Measurements from ENCODE around the gene TOP2A. TPM values are rescaled to one million over a fixed set of nuclear protein-coding genes. Genes with fewer than 3 reads are reported as not detected.

TOP2A gene
- total and polyA plus RNA-seq, 9 of the 15 experiments (the other 6 are each of a cell fraction or from before 2014, with no cell fraction given), result 133 to 347 (median 259) TPM

GRCh38 chr17:40437095-40437732 lies 19.5 kb upstream of the TOP2A start (continued):
- TF ChIP-seq RREB1 (CRISPR knock-in tag; IDR thresholded peaks at IDR 0.05) (no peak), ZNF239 (CRISPR knock-in tag; IDR thresholded peaks at IDR 0.05) (peak; percentile 47; the same call in 1 of the 2 replicates), GTF2E2 (tag; IDR thresholded peaks at IDR 0.05) (0 out of 2 replicates have a peak, but pooled peaks have one; percentile 14), ERF (CRISPR knock-in tag; IDR thresholded peaks at IDR 0.05) (no peak), KDM1A (IDR thresholded peaks at IDR 0.05) (peak; percentile 83 to 88), HMBOX1 (IDR thresholded peaks at IDR 0.05) (no peak), SMARCE1 (IDR thresholded peaks at IDR 0.05) (peak; percentile 42; the same call in 1 of the 2 replicates), PHB (CRISPR knock-in tag; IDR thresholded peaks at IDR 0.05) (no peak), POLR2B (IDR thresholded peaks at IDR 0.05; ENCODE audit: low read depth, partially characterized antibody) (no peak), ZBTB40 (IDR thresholded peaks at IDR 0.05) (0 out of 2 replicates have a peak, but pooled peaks have one; percentile 25), ZBTB40 (CRISPR knock-in tag; IDR thresholded peaks at IDR 0.05) (no peak), CBX1 (IDR thresholded peaks at IDR 0.05; ENCODE audit: low read depth) (peak; percentile 97), SRF (CRISPR knock-in tag; IDR thresholded peaks at IDR 0.05) (no peak)
